HG03439 (cell line): ENCODE data around the gene KNDC1.
"Not testable (repeated sequence)": the region's sequence is repeated elsewhere in the genome, so short reads cannot be mapped to it uniquely, and the experiment has no call there.

Experiments used
- ATAC-seq: cut with Tn5 transposase; IDR thresholded peaks from one replicate; pipeline ENCODE4 v1.9.1; 2021; ENCODE audit warnings: mild to moderate bottlenecking, moderate library complexity; ENCODE audit not compliant: unreplicated experiment

The KNDC1 gene

GRCh38 chr10:133141144-133141957 is 18.7 kb upstream of the KNDC1 start:
- ATAC-seq, result no peak

- no peak for ATAC-seq
Measured at GRCh38 chr10:133141958-133142340, 18.1 kb upstream of the KNDC1 start.

GRCh38 chr10:133142523-133143199 is 17.4 kb upstream of the KNDC1 start:
- no peak for ATAC-seq

GRCh38 chr10:133143200-133143533 is 16.9 kb upstream of the KNDC1 start:
- no peak for ATAC-seq

- ATAC-seq, result no peak
Measured at GRCh38 chr10:133143546-133143945, 16.5 kb upstream of the KNDC1 start.

- ATAC-seq, result no peak
Measured at GRCh38 chr10:133144771-133145170, 15.2 kb upstream of the KNDC1 start.

- no peak for ATAC-seq
Measured at GRCh38 chr10:133150226-133150625, 9.8 kb upstream of the KNDC1 start.

GRCh38 chr10:133150656-133151055 is 9.4 kb upstream of the KNDC1 start:
- no peak for ATAC-seq

GRCh38 chr10:133151071-133151470 is 8.9 kb upstream of the KNDC1 start:
- not testable (repeated sequence) for ATAC-seq

- ATAC-seq, result no peak
Measured at GRCh38 chr10:133151543-133151972, 8.5 kb upstream of the KNDC1 start.

GRCh38 chr10:133154411-133154810 is 5.6 kb upstream of the KNDC1 start:
- ATAC-seq, result no peak

- ATAC-seq, result no peak
Measured at GRCh38 chr10:133154996-133155778, 4.8 kb upstream of the KNDC1 start.

GRCh38 chr10:133156674-133157579 is 3.1 kb upstream of the KNDC1 start:
- no peak for ATAC-seq

- ATAC-seq, result no peak
Measured at GRCh38 chr10:133157662-133158436, 2.2 kb upstream of the KNDC1 start.

- no peak for ATAC-seq
Measured at GRCh38 chr10:133158437-133158755, 1.6 kb upstream of the KNDC1 start.

GRCh38 chr10:133158756-133159610 is 1.0 kb upstream of the KNDC1 start:
- ATAC-seq, result no peak

GRCh38 chr10:133159611-133159949 is 439 bp upstream of the KNDC1 start:
- ATAC-seq, result no peak

- ATAC-seq, result no peak
Measured at GRCh38 chr10:133160826-133161471, 930 bp downstream of the KNDC1 start.
